ENCODE results near the gene CIRBP. TPM values are rescaled to one million over a fixed set of nuclear protein-coding genes. Genes with fewer than 3 reads are reported as not detected.

The CIRBP gene
- total RNA-seq, 1 donor from 2014 or later, result 184 TPM

DNA sequence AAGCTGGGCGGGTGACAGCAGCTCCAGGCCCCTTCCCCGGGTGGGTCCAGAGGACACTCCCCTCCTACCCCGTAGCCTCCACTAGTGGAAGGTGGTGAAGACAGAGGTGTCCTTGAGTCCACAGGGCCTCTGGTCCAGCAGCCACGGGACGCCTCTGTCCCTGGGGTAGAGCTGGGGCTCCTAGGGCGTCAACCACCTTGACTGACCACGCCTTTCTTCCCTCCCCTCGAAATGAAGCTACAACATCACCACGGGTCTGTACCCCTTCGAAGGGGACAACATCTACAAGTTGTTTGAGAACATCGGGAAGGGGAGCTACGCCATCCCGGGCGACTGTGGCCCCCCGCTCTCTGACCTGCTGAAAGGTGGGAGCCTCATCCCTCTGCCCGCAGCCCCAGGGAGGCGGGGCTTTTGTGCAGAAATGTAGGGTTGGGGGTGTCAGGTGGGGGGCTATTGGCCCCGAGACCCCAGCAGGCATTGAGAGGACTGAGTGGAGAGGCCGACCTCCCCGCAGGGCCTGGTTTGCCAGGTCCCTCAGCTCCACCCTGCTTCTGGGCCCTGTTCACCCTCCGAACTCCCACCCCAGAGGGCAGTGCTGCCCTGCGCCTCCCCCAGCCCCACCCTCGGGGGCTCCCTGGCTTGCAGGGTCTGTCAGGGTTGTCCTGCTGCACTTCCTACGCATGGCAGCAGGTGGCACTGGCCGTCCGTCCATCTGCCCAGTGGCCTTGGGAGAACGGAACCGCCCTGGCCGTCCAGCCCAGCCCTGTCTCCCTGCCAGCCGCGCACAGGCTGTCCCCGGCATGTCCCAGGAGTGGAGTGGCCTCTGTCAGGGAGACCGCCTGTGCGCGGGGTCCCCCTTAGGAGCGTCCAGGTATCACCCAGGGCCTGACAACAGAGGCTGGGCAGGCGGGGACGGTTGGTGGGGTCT, 47.9 kb upstream of the CIRBP start:
- Histone ChIP-seq H3K36me3 (ENCODE audit: insufficient read depth, low read length) (no peaks in the 10 kb centered on the region), H3K4me1 (ENCODE audit: insufficient read depth, low read length) (peaks cover 8% of the 10 kb centered on the region), H3K9ac (ENCODE audit: low read length) (no peak overlapping the region), H3K4me3 (ENCODE audit: insufficient read depth, low read depth, low read length) (no peak overlapping the region), H3K79me2 (ENCODE audit: insufficient read depth, low read length) (peaks cover 41% of the 10 kb centered on the region), H3K9me3 (ENCODE audit: insufficient read depth, low read depth, low read length) (no peaks in the 10 kb centered on the region), H3K27me3 (ENCODE audit: insufficient read depth, low read length) (no peaks in the 10 kb centered on the region), H3K27ac (ENCODE audit: low read depth, low read length) (no peak overlapping the region), H4K20me1 (ENCODE audit: insufficient read depth, low read length) (peaks cover 87% of the 10 kb centered on the region), H3K4me2 (ENCODE audit: low read length) (no peak overlapping the region), H2AFZ (ENCODE audit: low read depth, low read length) (no peak overlapping the region)
- Mint-ChIP-seq H3K27ac (ENCODE audit: unreplicated experiment) (no peak overlapping the region), H3K36me3 (ENCODE audit: low read depth, unreplicated experiment) (no peaks in the 10 kb centered on the region), H3K27me3 (ENCODE audit: low read depth, unreplicated experiment) (no peaks in the 10 kb centered on the region), H3K4me3 (ENCODE audit: unreplicated experiment) (no peak overlapping the region), H3K4me1 (ENCODE audit: low read depth, unreplicated experiment) (peaks cover 3% of the 10 kb centered on the region), H3K9me3 (ENCODE audit: unreplicated experiment) (no peaks in the 10 kb centered on the region)
- no peak for FAIRE-seq
- TF ChIP-seq EZH2 (IDR thresholded peaks at IDR 0.05; ENCODE audit: insufficient read depth, low read length), result no peak
- TF ChIP-seq, protein P1, sequence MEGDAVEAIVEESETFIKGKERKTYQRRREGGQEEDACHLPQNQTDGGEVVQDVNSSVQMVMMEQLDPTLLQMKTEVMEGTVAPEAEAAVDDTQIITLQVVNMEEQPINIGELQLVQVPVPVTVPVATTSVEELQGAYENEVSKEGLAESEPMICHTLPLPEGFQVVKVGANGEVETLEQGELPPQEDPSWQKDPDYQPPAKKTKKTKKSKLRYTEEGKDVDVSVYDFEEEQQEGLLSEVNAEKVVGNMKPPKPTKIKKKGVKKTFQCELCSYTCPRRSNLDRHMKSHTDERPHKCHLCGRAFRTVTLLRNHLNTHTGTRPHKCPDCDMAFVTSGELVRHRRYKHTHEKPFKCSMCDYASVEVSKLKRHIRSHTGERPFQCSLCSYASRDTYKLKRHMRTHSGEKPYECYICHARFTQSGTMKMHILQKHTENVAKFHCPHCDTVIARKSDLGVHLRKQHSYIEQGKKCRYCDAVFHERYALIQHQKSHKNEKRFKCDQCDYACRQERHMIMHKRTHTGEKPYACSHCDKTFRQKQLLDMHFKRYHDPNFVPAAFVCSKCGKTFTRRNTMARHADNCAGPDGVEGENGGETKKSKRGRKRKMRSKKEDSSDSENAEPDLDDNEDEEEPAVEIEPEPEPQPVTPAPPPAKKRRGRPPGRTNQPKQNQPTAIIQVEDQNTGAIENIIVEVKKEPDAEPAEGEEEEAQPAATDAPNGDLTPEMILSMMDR (IDR thresholded peaks at IDR 0.05; ENCODE audit: insufficient read depth, low read depth, low read length), result peak; percentile 40
- DNase-seq (ENCODE audit: low read depth), result no peak

DNA sequence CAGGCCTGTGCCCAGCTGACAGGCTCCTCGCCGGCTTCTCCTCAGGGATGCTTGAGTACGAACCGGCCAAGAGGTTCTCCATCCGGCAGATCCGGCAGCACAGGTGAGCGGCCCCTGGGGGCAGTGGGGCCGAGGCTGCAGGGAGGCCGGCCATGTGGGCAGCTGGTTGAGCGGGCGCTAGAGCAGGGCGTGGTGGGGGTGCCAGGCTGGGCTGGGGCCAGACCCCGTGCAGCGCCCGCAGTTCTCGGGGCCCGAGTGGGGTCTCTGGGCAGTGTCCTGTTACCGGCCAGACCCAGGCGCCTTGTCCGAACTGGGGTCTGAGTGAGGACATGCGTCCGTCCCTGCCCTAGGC, 47.3 kb upstream of the CIRBP start:
- no peak overlapping the region for H3K27ac Mint-ChIP-seq (ENCODE audit: unreplicated experiment)
- no peak for DNase-seq (ENCODE audit: low read depth)
- no peak for TF ChIP-seq EZH2 (IDR thresholded peaks at IDR 0.05; ENCODE audit: insufficient read depth, low read length)
- TF ChIP-seq, protein P1 (IDR thresholded peaks at IDR 0.05; ENCODE audit: insufficient read depth, low read depth, low read length), result no peak
- H3K36me3 ChIP-seq (ENCODE audit: insufficient read depth, low read length), result no peaks in the 10 kb centered on the region
- no peaks in the 10 kb centered on the region for H3K9me3 ChIP-seq (ENCODE audit: insufficient read depth, low read depth, low read length)
- no peak overlapping the region for H3K4me2 ChIP-seq (ENCODE audit: low read length)
- no peak overlapping the region for H3K4me3 Mint-ChIP-seq (ENCODE audit: unreplicated experiment)
- no peaks in the 10 kb centered on the region for H3K9me3 Mint-ChIP-seq (ENCODE audit: unreplicated experiment)
- peaks cover 37% of the 10 kb centered on the region for H3K79me2 ChIP-seq (ENCODE audit: insufficient read depth, low read length)
- peaks cover 81% of the 10 kb centered on the region for H4K20me1 ChIP-seq (ENCODE audit: insufficient read depth, low read length)
- H3K4me3 ChIP-seq (ENCODE audit: insufficient read depth, low read depth, low read length), result no peak overlapping the region
- no peak for FAIRE-seq
- H3K9ac ChIP-seq (ENCODE audit: low read length), result no peak overlapping the region
- peaks cover 2% of the 10 kb centered on the region for H3K4me1 ChIP-seq (ENCODE audit: insufficient read depth, low read length)
- H3K4me1 Mint-ChIP-seq (ENCODE audit: low read depth, unreplicated experiment), result no peaks in the 10 kb centered on the region
- H3K27me3 Mint-ChIP-seq (ENCODE audit: low read depth, unreplicated experiment), result no peaks in the 10 kb centered on the region
- no peaks in the 10 kb centered on the region for H3K27me3 ChIP-seq (ENCODE audit: insufficient read depth, low read length)
- H3K36me3 Mint-ChIP-seq (ENCODE audit: low read depth, unreplicated experiment), result no peaks in the 10 kb centered on the region
- H2AFZ ChIP-seq (ENCODE audit: low read depth, low read length), result no peak overlapping the region
- no peak overlapping the region for H3K27ac ChIP-seq (ENCODE audit: low read depth, low read length)

DNA sequence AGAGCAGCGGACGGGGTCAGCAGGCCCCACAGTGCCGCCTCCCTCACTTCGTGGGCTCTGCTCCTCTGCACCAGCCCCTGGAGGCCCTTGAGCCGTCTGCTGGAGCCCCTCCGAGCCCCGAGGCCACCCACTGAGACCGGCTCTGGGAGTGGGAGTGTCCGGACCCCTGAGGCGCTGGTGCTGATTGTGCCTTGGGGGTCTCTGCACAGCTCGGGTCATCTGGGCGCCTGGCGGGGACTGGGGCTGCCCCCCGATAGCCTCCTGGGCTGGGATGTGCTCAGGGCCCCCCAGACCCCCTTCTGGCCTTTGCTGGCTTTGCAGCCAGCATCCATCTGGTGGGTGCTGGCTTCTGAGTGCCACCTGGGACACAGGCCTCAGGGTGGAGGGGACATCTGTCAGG, 46.7 kb upstream of the CIRBP start:
- Mint-ChIP-seq H3K4me3 (ENCODE audit: unreplicated experiment) (no peak overlapping the region), H3K36me3 (ENCODE audit: low read depth, unreplicated experiment) (no peaks in the 10 kb centered on the region), H3K27me3 (ENCODE audit: low read depth, unreplicated experiment) (no peaks in the 10 kb centered on the region), H3K4me1 (ENCODE audit: low read depth, unreplicated experiment) (no peaks in the 10 kb centered on the region), H3K27ac (ENCODE audit: unreplicated experiment) (no peak overlapping the region), H3K9me3 (ENCODE audit: unreplicated experiment) (no peaks in the 10 kb centered on the region)
- Histone ChIP-seq H3K79me2 (ENCODE audit: insufficient read depth, low read length) (peaks cover 32% of the 10 kb centered on the region), H3K4me2 (ENCODE audit: low read length) (no peak overlapping the region), H3K27ac (ENCODE audit: low read depth, low read length) (no peak overlapping the region), H3K36me3 (ENCODE audit: insufficient read depth, low read length) (no peaks in the 10 kb centered on the region), H3K9ac (ENCODE audit: low read length) (no peak overlapping the region), H3K27me3 (ENCODE audit: insufficient read depth, low read length) (no peaks in the 10 kb centered on the region), H3K9me3 (ENCODE audit: insufficient read depth, low read depth, low read length) (no peaks in the 10 kb centered on the region), H2AFZ (ENCODE audit: low read depth, low read length) (no peak overlapping the region), H3K4me1 (ENCODE audit: insufficient read depth, low read length) (no peaks in the 10 kb centered on the region), H4K20me1 (ENCODE audit: insufficient read depth, low read length) (peaks cover 76% of the 10 kb centered on the region), H3K4me3 (ENCODE audit: insufficient read depth, low read depth, low read length) (no peak overlapping the region)
- TF ChIP-seq, protein P1 (IDR thresholded peaks at IDR 0.05; ENCODE audit: insufficient read depth, low read depth, low read length), result no peak
- TF ChIP-seq EZH2 (IDR thresholded peaks at IDR 0.05; ENCODE audit: insufficient read depth, low read length), result no peak
- FAIRE-seq, result no peak
- DNase-seq (ENCODE audit: low read depth), result no peak

Data from astrocyte (in vitro differentiated cells and primary cell).